ENCODE measurements around the gene PPIF.

DNA sequence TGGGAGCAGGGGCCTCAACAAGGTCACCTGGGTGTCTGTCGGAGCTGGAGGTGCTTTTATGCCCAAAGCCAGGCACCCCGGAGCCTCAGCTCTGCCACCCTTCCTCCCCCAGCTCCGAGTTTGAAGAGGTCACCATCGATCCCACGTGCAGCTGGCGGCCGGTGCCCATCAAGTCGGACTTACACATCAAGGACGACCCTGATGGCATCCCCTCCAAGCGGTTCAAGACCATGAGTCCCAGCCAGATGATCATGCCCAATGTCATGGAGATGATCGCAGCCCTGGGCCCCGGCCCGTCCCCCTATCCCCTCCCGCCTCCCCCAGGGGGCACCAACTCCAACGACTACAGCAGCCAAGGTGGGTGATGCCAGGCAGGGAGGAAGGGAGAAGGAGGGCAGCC, 41.3 kb upstream of the PPIF start:
- TF ChIP-seq, protein P1, sequence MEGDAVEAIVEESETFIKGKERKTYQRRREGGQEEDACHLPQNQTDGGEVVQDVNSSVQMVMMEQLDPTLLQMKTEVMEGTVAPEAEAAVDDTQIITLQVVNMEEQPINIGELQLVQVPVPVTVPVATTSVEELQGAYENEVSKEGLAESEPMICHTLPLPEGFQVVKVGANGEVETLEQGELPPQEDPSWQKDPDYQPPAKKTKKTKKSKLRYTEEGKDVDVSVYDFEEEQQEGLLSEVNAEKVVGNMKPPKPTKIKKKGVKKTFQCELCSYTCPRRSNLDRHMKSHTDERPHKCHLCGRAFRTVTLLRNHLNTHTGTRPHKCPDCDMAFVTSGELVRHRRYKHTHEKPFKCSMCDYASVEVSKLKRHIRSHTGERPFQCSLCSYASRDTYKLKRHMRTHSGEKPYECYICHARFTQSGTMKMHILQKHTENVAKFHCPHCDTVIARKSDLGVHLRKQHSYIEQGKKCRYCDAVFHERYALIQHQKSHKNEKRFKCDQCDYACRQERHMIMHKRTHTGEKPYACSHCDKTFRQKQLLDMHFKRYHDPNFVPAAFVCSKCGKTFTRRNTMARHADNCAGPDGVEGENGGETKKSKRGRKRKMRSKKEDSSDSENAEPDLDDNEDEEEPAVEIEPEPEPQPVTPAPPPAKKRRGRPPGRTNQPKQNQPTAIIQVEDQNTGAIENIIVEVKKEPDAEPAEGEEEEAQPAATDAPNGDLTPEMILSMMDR (IDR thresholded peaks at IDR 0.05; ENCODE audit: low read depth, low read length, missing input control) = no peak
- TF ChIP-seq GABPA (IDR thresholded peaks at IDR 0.05 in 1 of 2, conservative IDR thresholded peaks at IDR 0.05 in 1 of 2) (no peak), RXRA (IDR thresholded peaks at IDR 0.05) (no peak), EGR1 (IDR thresholded peaks at IDR 0.05; ENCODE audit: low read depth in 2 of 2) (no peak), SP1 (IDR thresholded peaks at IDR 0.05) (no peak), TAF1 (conservative IDR thresholded peaks at IDR 0.05) (no peak), HNF4A (conservative IDR thresholded peaks at IDR 0.05) (no peak), FOXA2 (IDR thresholded peaks at IDR 0.05) (no peak), RAD21 (IDR thresholded peaks at IDR 0.05) (no peak)
- TF ChIP-seq, protein P2, sequence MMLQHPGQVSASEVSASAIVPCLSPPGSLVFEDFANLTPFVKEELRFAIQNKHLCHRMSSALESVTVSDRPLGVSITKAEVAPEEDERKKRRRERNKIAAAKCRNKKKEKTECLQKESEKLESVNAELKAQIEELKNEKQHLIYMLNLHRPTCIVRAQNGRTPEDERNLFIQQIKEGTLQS (IDR thresholded peaks at IDR 0.05) = no peak
- TF ChIP-seq, protein P3, sequence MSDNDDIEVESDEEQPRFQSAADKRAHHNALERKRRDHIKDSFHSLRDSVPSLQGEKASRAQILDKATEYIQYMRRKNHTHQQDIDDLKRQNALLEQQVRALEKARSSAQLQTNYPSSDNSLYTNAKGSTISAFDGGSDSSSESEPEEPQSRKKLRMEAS (IDR thresholded peaks at IDR 0.05) = no peak
- TF ChIP-seq, protein P4, sequence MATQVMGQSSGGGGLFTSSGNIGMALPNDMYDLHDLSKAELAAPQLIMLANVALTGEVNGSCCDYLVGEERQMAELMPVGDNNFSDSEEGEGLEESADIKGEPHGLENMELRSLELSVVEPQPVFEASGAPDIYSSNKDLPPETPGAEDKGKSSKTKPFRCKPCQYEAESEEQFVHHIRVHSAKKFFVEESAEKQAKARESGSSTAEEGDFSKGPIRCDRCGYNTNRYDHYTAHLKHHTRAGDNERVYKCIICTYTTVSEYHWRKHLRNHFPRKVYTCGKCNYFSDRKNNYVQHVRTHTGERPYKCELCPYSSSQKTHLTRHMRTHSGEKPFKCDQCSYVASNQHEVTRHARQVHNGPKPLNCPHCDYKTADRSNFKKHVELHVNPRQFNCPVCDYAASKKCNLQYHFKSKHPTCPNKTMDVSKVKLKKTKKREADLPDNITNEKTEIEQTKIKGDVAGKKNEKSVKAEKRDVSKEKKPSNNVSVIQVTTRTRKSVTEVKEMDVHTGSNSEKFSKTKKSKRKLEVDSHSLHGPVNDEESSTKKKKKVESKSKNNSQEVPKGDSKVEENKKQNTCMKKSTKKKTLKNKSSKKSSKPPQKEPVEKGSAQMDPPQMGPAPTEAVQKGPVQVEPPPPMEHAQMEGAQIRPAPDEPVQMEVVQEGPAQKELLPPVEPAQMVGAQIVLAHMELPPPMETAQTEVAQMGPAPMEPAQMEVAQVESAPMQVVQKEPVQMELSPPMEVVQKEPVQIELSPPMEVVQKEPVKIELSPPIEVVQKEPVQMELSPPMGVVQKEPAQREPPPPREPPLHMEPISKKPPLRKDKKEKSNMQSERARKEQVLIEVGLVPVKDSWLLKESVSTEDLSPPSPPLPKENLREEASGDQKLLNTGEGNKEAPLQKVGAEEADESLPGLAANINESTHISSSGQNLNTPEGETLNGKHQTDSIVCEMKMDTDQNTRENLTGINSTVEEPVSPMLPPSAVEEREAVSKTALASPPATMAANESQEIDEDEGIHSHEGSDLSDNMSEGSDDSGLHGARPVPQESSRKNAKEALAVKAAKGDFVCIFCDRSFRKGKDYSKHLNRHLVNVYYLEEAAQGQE (IDR thresholded peaks at IDR 0.05) = no peak
